Measurements from ENCODE around the gene AUP1.

GRCh38 chr2:74555610-74556103 is 26.2 kb upstream of the AUP1 start:
- TF ChIP-seq CTCF (IDR thresholded peaks at IDR 0.05) (no peak), POLR2A (IDR thresholded peaks at IDR 0.05) (no peak)
